HG03103 (cell line): Measurements from ENCODE around the gene SLIT3.

Source experiments
- ATAC-seq: cut with Tn5 transposase; IDR thresholded peaks from one replicate; pipeline ENCODE4 v1.9.1; 2021; ENCODE audit warnings: low read depth; ENCODE audit not compliant: unreplicated experiment

SLIT3 gene

GRCh38 chr5:168670881-168671575 is 629.9 kb downstream of the SLIT3 start:
- ATAC-seq, result no peak

DNA sequence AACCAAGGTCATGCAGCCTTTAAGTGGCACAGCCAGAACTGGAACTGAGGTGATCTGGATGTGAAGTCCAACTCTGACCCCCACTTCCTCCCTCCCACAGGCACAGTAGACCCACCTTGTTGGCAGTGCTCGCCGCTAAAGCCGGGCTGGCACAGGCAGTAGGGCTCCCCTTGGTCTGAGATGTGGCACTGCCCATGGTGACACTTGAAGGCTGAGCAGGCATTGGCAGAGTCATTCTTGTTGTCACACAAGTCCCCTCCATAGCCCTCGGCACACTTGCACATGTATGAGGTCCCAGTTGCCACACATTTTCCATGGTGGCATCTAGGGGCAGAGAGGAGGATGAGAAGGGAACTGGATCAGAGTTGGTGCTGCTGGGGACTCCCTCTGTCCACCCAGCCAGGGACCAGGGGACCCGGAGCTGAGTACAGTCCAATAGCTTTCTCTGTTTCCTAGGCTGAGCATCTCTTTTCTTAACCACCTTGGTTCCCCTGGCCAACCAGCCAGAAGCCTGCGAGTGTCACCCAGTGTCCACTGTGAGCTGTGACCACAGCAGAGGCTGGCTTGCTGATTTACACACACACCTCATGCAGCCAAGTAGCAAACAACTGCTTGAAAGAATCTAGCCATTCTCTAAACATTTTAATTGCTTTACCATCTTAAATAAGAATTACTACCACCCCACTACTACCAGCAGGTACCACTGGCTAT is 631.1 kb downstream of the SLIT3 start:
- ATAC-seq, result no peak

- ATAC-seq, result no peak
These were observed 631.8 kb downstream of the SLIT3 start for GRCh38 chr5:168669156-168669555.

DNA sequence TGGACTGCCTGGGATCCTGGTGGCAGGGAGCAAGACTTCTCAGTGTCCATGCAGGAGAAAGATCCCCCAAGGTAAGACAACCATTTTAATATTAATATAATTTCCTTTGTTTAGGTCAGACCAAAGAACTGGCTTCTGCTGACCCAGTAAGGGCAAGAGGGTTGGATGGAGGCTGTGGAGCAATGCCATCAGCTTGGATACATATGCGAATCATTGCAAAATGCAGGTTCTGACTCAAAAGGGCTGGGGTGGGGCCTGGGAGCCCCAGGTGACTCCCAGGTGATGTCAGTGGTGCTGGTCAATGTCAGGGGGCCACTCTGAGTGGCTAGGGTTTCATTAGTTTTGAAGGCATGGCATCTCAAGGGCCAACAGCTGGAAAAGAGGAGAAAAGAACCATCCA is 632.9 kb downstream of the SLIT3 start:
- ATAC-seq, result no peak

DNA sequence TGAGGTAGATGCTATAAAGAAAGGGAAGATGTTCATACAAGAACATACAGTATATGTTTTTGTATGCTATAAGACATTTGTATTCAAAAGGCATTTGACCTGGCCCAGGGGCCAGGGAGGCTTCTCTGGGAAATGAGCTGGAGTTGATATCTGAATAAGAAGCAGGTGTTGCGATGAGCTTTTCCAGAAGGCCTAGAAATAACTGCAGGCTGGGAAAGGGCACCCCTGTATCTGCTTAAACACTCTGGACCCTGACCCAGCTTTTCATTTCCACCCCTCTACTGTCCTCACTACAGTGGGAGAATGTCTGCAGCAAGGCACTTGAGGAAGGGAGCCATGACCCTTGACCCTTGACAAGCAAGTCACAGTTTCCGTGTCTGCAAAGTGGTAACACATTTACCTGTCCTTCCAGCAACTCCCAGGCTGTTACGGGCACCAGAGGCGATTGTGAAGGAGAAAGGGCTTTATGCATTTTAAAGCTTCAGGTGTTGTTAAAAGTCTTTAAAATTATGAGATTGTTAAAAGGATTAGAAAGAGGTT is 633.6 kb downstream of the SLIT3 start:
- ATAC-seq, result no peak

GRCh38 chr5:168666356-168666755 is 634.6 kb downstream of the SLIT3 start:
- no peak for ATAC-seq

- ATAC-seq, result no peak
These were observed 637.5 kb downstream of the SLIT3 start for GRCh38 chr5:168663276-168664004.

GRCh38 chr5:168661593-168662485 is 639.1 kb downstream of the SLIT3 start:
- ATAC-seq, result no peak

GRCh38 chr5:168660691-168661090 is 640.2 kb downstream of the SLIT3 start:
- no peak for ATAC-seq

DNA sequence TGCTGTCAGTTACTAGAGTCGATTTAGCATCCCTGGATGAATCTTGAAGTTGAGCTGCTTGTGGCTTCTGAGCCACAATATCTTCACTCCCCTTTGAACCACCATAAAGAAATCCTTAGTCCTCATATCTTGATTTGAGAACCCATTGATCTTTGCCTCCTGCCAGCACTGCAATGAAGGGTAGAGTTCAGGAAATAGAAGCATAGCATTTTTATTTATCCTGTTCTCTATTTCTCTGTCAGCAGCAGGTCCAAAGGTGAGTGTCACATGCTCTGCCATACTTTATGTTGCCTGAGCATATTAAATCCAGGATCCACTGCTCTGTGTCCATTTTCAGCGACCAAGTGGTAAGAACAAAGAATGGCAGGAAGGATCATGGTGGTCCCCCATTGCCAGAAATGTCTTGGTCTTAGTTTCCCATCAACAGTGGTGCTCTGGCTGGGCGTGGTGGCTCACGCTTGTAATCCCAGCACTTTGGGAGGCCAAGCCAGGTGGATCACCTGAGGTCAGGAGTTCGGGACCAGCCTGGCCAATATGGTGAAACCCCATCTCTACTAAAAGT is 641.6 kb downstream of the SLIT3 start:
- no peak for ATAC-seq

- no peak for ATAC-seq
These were observed 642.5 kb downstream of the SLIT3 start for GRCh38 chr5:168658394-168658793.

- no peak for ATAC-seq
These were observed 644.3 kb downstream of the SLIT3 start for GRCh38 chr5:168656633-168657032.

- no peak for ATAC-seq
These were observed 645.6 kb downstream of the SLIT3 start for GRCh38 chr5:168655316-168655715.

DNA sequence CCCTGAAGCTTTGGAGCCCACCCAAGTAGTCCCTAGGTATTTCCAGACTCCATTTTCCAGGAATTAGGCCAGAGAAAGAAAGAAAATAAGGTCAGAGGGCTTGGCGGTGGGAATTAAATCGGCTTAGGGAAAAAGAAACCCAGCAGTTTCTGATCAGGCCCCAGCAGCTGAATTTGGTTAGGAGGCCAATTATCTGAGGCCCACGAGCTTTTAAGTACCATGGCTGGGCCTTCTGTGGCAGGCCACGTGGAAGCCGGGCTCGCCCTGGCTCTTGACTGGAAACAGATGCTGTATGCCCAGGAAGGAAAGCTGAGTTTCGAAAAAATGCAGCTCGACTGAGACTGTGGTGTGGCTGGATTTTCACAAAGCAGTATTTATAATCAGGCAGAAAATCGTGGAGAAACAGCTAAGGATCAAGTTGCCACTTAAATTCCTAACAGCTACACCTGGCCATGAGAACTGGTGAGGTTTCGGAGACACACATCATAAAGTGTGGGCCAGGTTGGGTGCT is 646.7 kb downstream of the SLIT3 start:
- ATAC-seq, result no peak

DNA sequence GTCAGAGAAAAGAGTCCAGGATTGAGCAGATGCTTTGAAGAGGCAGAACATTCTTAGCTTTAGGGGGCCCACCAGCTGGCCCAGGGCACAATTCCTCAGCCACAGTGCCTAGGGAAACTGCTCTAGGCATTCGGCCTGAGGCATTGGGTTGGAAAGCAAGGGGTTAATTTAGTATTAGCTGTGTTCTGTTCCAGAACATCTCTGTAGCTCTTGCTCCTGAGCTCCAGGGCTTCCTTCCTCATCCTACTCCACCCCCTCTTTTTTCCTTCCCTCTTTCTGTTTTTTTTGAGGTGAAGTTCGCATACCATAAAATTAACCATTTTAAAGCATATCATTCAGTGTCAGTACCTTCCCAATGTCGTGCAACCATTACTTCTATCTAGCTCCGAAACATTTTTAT is 647.3 kb downstream of the SLIT3 start:
- ATAC-seq, result no peak

DNA sequence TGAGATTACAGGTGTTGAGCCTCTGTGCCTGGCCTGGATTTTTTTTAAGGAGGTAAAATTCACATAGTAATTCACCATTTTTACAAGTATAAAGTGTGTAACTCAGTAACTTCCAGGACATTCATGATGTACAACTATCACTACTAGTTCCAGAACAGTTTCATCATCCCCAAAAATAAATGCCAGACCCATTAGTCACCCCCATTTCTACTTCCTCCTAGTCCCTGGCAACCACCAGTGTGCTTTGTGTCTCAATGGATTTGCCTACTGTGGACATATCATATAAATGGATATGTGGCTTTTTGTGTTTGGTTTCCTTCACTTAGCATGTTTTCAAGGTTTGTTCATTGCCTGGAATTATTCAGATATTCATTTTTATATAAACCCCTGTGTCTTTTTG is 649.3 kb downstream of the SLIT3 start:
- ATAC-seq, result no peak

- no peak for ATAC-seq
These were observed 651.6 kb downstream of the SLIT3 start for GRCh38 chr5:168649306-168649705.

DNA sequence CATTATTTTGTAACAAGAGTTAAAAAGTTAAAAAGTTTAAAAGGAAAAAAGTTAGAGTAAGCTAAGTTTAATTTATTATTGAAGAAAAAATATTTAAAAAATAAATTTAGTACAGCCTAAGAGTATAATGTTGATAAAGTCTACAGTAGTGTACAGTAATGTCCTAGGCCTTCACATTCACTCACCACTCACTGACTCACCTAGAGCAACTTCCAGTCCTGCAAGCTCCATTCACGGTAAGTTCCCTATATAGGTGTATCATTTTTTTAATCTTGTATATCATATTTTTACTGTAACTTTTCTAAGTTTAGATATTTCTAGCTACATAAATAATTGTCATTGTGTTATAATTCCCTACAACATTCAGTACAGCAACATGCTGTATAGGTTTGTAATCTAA is 652.4 kb downstream of the SLIT3 start:
- ATAC-seq, result no peak

DNA sequence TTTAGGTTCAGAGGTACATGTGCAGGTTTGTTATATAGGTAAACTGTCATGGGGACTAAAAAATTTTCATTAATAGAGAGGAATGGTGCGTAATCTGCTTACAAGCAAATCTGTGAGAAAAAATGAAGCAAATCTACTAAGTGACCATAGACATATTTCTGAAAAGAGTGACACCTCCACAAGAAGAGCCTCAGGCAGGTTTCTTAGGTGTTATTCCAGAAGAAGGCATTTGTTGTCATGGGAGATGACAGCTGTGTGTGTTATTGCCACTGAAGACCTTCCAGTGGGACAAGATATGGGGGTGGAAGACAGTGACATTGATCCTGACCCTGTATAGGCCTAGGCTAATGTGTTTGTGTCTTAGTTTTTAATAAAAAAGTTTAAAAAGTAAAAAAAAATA is 652.9 kb downstream of the SLIT3 start:
- ATAC-seq, result no peak

DNA sequence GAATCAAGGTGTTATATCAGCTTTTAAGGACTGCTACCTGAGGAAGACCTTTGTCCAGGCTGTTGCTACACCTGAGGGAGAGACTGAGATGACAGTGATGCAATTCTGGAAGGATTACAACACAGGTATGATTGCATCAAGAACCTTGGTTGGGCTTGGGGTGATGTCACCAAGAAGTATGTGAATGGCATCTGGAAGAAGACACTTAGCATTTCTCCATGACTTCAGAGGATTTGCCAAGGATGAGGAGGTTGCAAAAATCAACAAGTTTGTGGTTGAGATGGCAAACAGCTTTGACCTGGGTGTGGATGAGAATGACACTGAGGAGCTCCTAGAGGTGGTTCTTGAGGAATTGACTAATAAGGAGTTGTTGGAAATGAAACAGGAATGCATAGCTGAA is 653.9 kb downstream of the SLIT3 start:
- no peak for ATAC-seq
